NCI-H510A (cell line): ENCODE results near the gene MIA.
"Not testable (repeated sequence)": the region's sequence is repeated elsewhere in the genome, so short reads cannot be mapped to it uniquely, and the experiment has no call there.

ENCODE experiments used
- DNase-seq: peaks from one replicate; lab custom pipeline; 2025; lab: John Stamatoyannopoulos, UW

The MIA gene

DNA sequence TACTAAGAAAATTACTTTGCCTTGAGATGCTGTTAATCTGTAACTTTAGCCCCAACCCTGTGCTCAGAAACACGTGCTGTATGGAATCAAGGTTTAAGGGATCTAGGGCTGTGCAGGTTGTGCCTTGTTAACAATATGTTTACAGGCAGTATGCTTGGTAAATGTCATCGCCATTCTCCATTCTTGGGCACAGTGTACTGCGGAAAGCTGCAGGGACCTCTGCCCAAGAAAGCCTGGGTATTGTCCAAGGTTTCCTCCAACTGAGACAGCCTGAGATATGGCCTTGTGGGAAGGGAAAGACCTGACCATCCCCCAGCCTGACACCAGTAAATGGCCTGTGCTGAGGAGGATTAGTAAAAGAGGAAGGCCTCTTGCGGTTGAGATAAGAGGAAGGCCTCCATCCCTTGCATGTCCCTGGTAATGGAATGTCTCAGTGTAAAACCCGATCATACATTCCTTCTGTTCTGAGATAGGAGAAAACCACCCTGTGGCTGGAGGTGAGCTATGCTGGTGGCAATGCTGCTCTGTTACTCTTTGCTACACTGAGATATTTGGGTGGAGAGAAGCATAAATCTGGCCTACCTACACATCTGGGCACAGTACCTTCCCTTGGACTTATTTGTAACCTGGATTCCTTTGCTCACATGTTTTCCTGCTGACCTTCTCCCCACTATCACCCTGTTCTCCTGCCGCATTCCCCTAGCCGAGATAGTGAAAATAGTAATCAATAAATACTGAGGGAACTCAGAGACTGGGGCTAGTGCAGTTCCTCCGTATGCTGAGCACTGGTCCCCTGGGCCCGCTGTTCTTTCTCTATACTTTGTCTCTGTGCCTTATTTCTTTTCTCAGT lies 47.6 kb downstream of the MIA start:
- not testable (repeated sequence) for DNase-seq

DNA sequence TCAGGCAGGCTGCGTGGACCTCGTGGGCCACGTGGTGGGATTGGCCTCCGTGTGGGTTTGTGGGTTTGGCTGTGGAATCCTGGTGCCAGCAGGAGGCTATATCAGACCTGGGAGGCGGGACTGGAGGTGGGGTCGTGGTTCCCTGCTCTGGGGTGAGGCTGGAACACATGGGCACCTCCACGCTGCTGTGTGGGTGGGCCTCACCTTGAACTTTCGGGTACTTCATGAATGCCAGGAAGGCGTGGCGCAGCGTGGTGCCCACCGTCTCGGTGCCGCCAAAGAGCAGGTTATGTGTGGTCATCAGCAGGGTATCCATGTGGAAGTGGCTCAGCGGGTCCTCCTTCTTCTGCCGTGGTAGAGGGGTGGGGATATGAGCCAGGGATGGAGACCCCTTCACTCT lies 49.6 kb downstream of the MIA start:
- not testable (repeated sequence) for DNase-seq

DNA sequence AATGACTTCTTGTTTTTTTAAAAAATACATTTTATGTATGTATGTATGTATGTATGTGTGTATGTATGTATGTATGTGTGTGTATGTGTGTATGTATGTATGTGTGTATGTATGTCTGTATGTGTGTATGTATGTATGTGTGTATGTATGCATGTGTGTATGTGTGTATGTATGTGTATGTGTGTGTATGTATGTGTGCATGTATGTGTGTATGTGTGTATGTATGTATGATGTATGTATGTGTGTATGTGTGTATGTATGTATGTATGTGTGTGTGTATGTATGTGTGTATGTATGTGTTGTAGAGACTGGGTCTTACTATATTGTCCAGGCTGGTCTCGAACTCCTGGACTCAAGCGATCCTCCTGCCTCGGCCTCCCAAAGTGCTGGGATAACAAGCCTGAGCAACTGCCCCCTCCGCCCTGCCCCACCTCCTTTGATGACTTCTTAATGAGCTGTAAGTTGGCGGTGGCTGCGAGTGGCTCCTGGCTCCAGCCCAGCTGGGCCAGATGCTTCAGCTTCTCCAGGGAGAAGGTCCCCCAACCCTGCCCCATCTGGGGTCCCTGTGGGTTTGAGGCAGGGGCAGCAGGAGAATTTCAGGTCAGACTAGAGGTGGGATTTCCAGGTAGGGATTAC lies 50.3 kb downstream of the MIA start:
- not testable (repeated sequence) for DNase-seq

- DNase-seq = not testable (repeated sequence)
Measured at GRCh38 chr19:40826312-40826698, 51.0 kb downstream of the MIA start.

DNA sequence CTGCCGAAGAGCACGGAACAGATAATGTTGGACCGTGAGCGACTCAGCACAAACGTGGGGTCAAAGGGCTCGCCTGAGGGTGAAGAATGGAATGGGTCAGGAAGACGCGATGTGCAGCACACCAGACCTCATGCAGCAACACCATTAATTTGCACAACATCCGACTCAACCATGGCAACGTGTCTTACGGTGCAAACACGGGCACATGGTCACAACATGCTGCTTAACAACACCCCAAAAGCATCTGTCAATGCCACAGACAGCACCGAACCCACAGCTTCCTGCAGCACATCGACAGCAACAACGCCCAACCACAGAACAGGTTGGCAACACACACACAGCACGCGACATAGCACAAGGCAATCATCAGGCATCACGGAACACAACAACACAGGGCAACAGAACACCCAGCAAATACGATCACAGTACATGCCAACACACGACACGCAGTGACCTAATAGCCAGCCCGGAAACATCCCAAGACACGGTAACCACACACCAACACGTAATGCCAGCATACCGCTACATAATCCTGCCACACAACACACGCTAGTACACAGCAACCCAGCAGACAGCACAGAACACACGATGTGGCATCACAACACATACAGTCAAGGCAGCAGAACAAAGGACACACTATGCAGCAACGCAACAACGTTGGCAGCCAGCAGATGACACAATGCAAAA lies 51.5 kb downstream of the MIA start:
- DNase-seq = not testable (repeated sequence)
